GM19463 (cell line): Measurements from ENCODE around the gene FUT1.
A peak's percentile ranks its signal among the peaks of the same experiment; 100 is the strongest.
"Not testable (repeated sequence)": the region's sequence is repeated elsewhere in the genome, so short reads cannot be mapped to it uniquely, and the experiment has no call there.

Experiments used
- ATAC-seq: cut with Tn5 transposase; IDR thresholded peaks from one replicate; pipeline ENCODE4 v1.9.1; 2021; ENCODE audit warnings: mild to moderate bottlenecking, moderate library complexity; ENCODE audit not compliant: unreplicated experiment

Gene FUT1

GRCh38 chr19:48752496-48753365 is at the start of gene FUT1:
FUT1 (minus strand) TSS chr19:48752641; CDS start chr19:48751281, 1,360 bp downstream.
- ATAC-seq = no peak

GRCh38 chr19:48799358-48800300 is 47.2 kb upstream of the FUT1 start:
- ATAC-seq = no peak

- ATAC-seq = no peak
Observed at GRCh38 chr19:48798937-48799336, 46.5 kb upstream of the FUT1 start.

- ATAC-seq = no peak
Observed at GRCh38 chr19:48797103-48797502, 44.7 kb upstream of the FUT1 start.

GRCh38 chr19:48796298-48797083 is 44.0 kb upstream of the FUT1 start:
- no peak for ATAC-seq

- no peak for ATAC-seq
Observed at GRCh38 chr19:48795685-48796070, 43.2 kb upstream of the FUT1 start.

- peak; percentile 89 for ATAC-seq
Observed at GRCh38 chr19:48795055-48795684, 42.7 kb upstream of the FUT1 start.

GRCh38 chr19:48794291-48794690 is 41.9 kb upstream of the FUT1 start:
- no peak for ATAC-seq

GRCh38 chr19:48793271-48793670 is 40.8 kb upstream of the FUT1 start:
- no peak for ATAC-seq

GRCh38 chr19:48787331-48787730 is 34.9 kb upstream of the FUT1 start:
- not testable (repeated sequence) for ATAC-seq

GRCh38 chr19:48786422-48786821 is 34.0 kb upstream of the FUT1 start:
- not testable (repeated sequence) for ATAC-seq

GRCh38 chr19:48784527-48784926 is 32.1 kb upstream of the FUT1 start:
- no peak for ATAC-seq

GRCh38 chr19:48780631-48781391 is 28.4 kb upstream of the FUT1 start:
- no peak for ATAC-seq

GRCh38 chr19:48779636-48780035 is 27.2 kb upstream of the FUT1 start:
- ATAC-seq = no peak

- ATAC-seq = no peak
Observed at GRCh38 chr19:48777720-48778119, 25.3 kb upstream of the FUT1 start.

- ATAC-seq = no peak
Observed at GRCh38 chr19:48777139-48777538, 24.7 kb upstream of the FUT1 start.

- ATAC-seq = no peak
Observed at GRCh38 chr19:48772503-48772953, 20.1 kb upstream of the FUT1 start.

- no peak for ATAC-seq
Observed at GRCh38 chr19:48770734-48771472, 18.5 kb upstream of the FUT1 start.

GRCh38 chr19:48770266-48770665 is 17.8 kb upstream of the FUT1 start:
- no peak for ATAC-seq
